ENCODE measurements around the gene TUBA8.
"Not testable (repeated sequence)": the region's sequence is repeated elsewhere in the genome, so short reads cannot be mapped to it uniquely, and the experiment has no call there.

Gene TUBA8

GRCh38 chr22:18123476-18124025, 12.9 kb downstream of the TUBA8 start:
- not testable (repeated sequence) for FAIRE-seq

GRCh38 chr22:18126606-18127005, 16.0 kb downstream of the TUBA8 start:
- FAIRE-seq = no peak
- no peak for DNase-seq (ENCODE audit: insufficient read length, low spot score)

More at GRCh38 chr22:18123476-18124025, 12.9 kb downstream of the TUBA8 start:
- DNase-seq (ENCODE audit: insufficient read length, low spot score) = not testable (repeated sequence)

GRCh38 chr22:18130018-18130417, 19.4 kb downstream of the TUBA8 start:
- DNase-seq (ENCODE audit: insufficient read length, low spot score) = no peak
- no peak for FAIRE-seq

DNA sequence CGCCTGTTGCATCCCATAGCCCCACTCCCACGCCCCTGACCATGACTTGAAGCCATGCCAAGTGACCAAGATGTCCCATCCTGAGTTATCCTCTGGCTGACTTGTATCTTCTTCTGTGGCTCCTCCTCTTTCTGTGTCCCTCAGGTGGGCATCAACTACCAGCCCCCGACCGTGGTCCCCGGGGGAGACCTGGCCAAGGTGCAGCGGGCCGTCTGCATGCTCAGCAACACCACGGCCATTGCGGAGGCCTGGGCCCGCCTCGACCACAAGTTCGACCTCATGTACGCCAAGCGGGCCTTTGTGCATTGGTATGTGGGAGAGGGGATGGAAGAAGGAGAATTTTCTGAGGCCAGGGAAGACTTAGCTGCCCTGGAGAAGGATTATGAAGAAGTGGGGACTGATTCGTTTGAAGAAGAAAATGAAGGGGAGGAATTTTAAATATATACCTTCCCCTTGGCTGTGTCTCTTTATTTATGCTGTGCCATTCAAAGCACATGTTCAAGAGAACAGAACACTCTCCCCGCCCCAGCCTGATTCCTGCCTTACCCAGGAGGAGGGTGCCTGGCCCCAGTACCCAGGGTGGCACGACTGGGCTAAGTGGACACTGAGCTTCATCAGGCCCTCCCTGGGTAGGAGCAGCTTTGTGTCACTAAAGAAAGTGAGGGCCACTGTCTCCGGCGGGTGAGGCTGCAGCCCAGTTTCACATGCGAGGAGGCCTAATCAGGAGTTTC, 20.3 kb downstream of the TUBA8 start:
- DNase-seq (ENCODE audit: insufficient read length, low spot score) (no peak), FAIRE-seq (no peak)

DNA sequence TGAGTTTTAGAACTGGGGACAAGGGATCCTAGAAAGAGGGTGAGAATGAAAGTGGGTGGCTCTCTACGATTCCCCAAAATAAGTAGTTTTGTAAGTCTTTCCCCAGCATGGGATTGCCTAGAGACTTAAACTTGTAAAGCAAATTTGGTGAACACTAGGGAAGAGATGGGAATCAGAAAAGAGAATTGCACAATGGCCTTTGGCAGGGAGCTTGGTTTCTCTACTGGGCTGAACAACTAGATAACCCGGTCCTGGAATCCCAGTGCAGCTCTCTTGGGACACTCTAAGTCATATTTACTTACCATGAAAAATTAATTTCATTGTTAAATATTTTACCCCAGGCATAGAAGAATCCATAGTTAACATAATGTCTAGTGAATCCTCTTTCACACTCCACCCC, 22.8 kb downstream of the TUBA8 start:
- no peak for FAIRE-seq
- DNase-seq (ENCODE audit: insufficient read length, low spot score) = no peak

- DNase-seq (ENCODE audit: insufficient read length, low spot score) (no peak), FAIRE-seq (no peak)
Measured at GRCh38 chr22:18136563-18137320, 26.1 kb downstream of the TUBA8 start.

GRCh38 chr22:18141004-18141403, 30.4 kb downstream of the TUBA8 start:
- DNase-seq (ENCODE audit: insufficient read length, low spot score); FAIRE-seq: not testable (repeated sequence)

- FAIRE-seq (no peak), DNase-seq (ENCODE audit: insufficient read length, low spot score) (no peak)
Measured at GRCh38 chr22:18144105-18144504, 33.5 kb downstream of the TUBA8 start.

DNA sequence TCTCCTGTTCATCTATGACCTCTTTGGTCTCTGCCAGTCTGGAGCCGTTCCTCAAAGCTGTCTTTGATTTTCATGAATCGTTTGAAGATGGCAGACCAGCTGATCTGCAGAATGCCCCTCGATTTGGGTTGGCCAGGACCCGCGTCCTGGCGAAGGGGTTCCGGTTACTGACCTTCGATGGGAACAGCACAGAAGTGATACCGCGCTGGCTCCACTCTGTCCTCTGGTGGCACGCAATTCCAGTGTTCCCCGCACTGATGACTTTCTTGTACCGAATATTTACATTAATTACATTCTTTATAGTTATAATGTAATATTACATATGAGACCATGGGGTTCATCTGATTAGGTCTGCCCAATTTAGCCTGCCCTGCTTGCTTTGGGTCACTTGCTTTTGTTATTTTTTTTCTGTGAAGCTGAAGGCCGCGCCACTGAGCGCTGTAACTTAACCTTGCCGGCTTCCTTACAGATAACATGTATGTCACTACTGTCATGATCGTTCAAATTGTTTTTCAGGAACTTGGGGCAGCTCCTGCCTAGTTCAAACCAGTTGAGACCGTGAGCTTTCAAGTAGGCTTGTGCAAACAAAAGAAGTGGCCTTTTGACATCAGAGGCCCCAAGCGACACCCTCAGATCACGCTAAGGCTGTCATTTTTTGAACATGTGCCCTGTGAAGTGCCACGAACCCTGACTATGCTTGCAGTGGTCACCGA, 35.2 kb downstream of the TUBA8 start:
- FAIRE-seq (no peak), DNase-seq (ENCODE audit: insufficient read length, low spot score) (no peak)

- DNase-seq (ENCODE audit: insufficient read length, low spot score) (no peak), FAIRE-seq (no peak)
Measured at GRCh38 chr22:18146389-18146753, 35.8 kb downstream of the TUBA8 start.

DNA sequence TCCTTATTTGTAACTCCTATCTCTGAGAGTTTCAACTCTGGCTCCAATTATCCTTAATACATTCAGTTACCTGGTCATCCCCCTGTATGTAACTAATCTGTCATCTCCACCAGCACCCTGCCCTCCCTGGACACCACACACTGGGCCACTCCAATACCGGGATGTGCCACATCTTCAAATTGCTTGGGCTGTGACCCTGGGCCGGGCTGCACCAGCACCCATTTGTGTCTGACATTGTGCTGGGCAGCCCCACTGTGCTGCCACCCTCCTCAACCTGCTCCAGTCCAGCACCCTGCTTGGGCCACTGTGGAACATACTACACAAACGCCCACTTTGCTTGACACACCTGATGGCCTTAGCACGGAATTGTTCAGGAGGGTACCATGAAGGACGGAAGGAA, 37.2 kb downstream of the TUBA8 start:
- no peak for FAIRE-seq
- no peak for DNase-seq (ENCODE audit: insufficient read length, low spot score)

DNA sequence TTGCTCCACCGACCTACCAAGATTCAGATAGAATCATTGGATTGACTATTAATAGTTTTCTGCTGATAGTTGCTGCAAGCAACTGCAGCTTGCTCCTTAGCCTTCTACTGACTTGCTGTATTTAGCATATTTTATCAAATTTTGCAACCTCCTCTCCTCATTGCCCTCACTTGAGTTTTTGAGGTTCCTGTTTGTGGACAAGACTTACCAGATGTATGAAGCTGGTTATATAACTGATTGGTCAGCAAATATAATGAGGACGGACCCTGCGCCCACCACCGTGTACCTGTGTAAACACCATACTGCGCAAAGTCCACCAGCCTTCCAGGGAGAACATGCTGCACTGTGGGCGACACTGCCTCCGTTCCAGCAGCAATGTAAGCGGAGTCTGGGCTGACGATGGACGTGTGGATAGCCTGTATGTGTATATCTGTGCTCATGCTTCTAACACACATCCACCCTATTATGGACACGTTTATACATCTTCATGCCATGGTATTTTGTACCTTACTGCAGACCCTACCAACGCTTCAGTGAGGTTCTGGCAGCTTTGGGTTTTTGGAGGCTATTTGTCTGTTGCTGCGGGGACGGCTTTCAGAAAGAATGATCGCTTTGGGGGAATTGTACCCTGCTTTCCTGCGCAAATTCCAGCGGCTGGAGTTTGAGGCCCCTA, 37.8 kb downstream of the TUBA8 start:
- DNase-seq (ENCODE audit: insufficient read length, low spot score) (no peak), FAIRE-seq (no peak)

DNA sequence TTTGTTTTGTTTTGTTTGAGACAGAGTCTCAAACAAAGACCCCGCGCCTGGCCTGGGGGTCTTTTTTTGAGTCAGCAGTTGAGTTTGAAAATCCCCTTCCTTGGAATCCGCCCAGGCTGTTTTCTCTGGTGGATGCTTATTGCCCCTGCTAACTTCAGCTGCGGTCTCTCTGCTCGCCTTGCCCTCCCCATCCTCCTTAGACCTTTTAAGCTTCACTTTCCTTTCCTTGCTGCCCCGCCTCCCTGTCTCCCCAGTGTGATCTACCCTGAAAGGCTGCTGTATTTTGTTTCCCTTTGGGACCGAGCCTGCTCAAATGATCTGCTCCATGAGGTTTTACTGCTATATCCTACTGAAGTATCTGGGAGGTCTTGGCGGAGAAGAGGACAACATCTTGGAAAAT, 41.9 kb downstream of the TUBA8 start:
- FAIRE-seq = peak; percentile 8

GRCh38 chr22:18154821-18155390, 44.3 kb downstream of the TUBA8 start:
- no peak for FAIRE-seq
- no peak for DNase-seq (ENCODE audit: insufficient read length, low spot score)

More for the DNA sequence above, 41.9 kb downstream of the TUBA8 start:
- peak; percentile 66 for DNase-seq (ENCODE audit: insufficient read length, low spot score)

DNA sequence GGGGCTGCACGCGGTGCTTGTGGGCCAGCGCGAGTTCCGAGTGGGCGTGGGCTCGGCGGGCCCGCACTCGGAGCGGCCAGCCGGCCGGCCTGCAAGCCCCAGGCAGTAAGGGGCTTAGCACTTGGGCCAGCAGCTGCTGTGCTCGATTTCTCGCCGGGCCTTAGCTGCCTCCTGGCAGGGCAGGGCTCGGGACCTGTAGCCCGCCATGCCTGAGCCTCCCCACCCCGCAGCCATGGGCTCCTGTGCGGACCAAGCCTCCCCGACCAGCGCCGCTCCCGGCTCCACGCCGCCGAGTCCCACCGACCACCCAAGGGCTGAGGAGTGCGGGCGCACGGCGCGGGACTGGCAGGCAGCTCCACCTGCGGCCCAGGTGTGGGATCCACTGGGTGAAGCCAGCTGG, 44.9 kb downstream of the TUBA8 start:
- not testable (repeated sequence) for FAIRE-seq; DNase-seq (ENCODE audit: insufficient read length, low spot score)

DNA sequence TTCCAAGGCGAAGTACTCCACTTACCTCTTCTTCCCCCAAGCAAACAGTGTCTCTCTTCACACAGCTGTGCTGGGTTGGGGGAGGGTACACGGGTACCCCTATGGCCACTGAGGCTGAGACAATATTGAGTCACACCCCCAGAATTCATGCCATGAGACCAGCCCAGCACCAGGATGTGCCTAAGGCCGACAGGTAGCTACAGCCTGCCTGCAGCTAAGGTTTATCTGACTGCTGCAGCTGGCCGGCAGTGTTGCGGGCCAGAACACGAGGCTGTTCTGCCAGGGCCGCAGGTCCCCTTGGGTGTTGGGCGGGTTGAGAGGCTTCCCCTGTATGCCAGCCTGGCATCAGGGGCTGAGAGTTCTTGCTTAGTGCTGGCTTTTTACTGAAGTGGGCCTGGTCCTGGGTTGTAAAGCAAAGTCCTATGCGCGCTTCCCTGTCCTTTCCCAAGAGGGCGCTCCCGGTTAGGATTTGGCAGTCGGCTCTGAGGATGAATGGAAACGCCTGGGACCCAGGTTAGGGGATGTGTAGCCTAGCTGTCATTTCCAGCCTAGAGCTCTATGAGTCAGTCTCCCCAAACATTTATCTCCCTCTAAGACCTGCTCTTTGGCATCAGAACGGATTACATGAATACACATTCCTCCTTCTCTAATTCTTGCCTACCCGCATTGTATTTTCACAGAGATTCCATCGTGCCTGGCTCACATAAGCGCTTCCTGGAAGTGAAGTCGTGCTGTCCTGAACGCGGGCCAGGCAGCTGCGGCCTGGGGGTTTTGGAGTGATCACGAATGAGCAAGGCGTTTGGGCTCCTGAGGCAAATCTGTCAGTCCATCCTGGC, 46.5 kb downstream of the TUBA8 start:
- FAIRE-seq (no peak), DNase-seq (ENCODE audit: insufficient read length, low spot score) (peak; percentile 35)

- DNase-seq (ENCODE audit: insufficient read length, low spot score) (no peak), FAIRE-seq (no peak)
Measured at GRCh38 chr22:18157714-18158028, 47.1 kb downstream of the TUBA8 start.

- DNase-seq (ENCODE audit: insufficient read length, low spot score); FAIRE-seq: not testable (repeated sequence)
Measured at GRCh38 chr22:18160641-18161040, 50.0 kb downstream of the TUBA8 start.

- FAIRE-seq = peak; percentile 80
- not testable (repeated sequence) for DNase-seq (ENCODE audit: insufficient read length, low spot score)
Measured at GRCh38 chr22:18163843-18164242, 53.2 kb downstream of the TUBA8 start.

Measured in GM19239 (cell line).